Measurements from ENCODE around the gene KRTAP12-4. TPM values are rescaled to one million over a fixed set of nuclear protein-coding genes. Genes with fewer than 3 reads are reported as not detected.

The KRTAP12-4 gene
- total and polyA plus RNA-seq, 2 donors (not counting 3 experiments of a cell fraction or from before 2014, with no cell fraction given), result not detected

DNA sequence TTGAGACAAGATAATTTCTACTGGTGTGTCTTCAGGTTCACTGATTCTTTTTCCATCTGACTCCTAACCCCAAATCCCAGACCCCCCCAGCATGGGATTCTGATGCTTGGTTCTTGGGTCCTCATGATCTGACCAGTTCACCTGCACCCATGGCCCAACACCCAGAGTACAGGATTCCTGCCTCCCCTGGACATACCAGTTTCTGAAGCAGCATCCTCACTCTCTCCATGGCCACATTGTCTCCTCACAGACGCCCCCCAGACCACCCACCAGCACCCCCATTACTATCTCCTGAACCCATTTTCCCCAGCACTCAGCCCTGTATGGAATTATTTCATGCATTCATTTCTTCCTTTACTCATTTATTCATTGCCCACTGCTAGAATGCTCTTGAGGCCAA lies 2.4 kb upstream of the KRTAP12-4 start:
- dilution Hi-C loops (cut with MboI; ENCODE audit: extremely low pct_ligation_motif_present, low sequenced_read_pairs), result no loop called here
- Histone ChIP-seq H4K20me1 (replicated peaks; ENCODE audit: control insufficient read depth, extremely low read depth, insufficient read depth, low read length) (no peaks in the 10 kb centered on the region), H3K9ac (replicated peaks; ENCODE audit: extremely low read depth, insufficient read depth, low read length) (no peak overlapping the region), H3K4me1 (ENCODE audit: control insufficient read depth, extremely low read depth, insufficient read depth, low read length) (no peaks in the 10 kb centered on the region), H3K9me1 (replicated peaks; ENCODE audit: control insufficient read depth, extremely low read depth, insufficient read depth, low read length) (no peaks in the 10 kb centered on the region), H3K9me3 (replicated peaks; ENCODE audit: control insufficient read depth, insufficient read depth, low read length) (no peaks in the 10 kb centered on the region), H3K79me2 (ENCODE audit: control insufficient read depth, insufficient read depth, low read length) (no peaks in the 10 kb centered on the region), H3K36me3 (ENCODE audit: control insufficient read depth in 2 of 2, extremely low read depth in 1 of 2, insufficient read depth in 2 of 2, low read length in 2 of 2) (no peaks in the 10 kb centered on the region), H2AFZ (ENCODE audit: low read depth, low read length) (no peak overlapping the region), H3K4me3 (replicated peaks in 1 of 3; ENCODE audit: insufficient read depth in 1 of 3, low read depth in 1 of 3, low read length in 3 of 3) (no peak overlapping the region), H3K27ac (ENCODE audit: insufficient read depth, low read depth, low read length) (no peak overlapping the region), H3K4me2 (ENCODE audit: insufficient read depth, low read length) (no peak overlapping the region), H3K27me3 (ENCODE audit: control insufficient read depth in 2 of 2, insufficient read depth in 2 of 2, low read length in 2 of 2) (no peaks in the 10 kb centered on the region)
- ChIA-PET CTCF (no interaction called here), POLR2A (no interaction called here)
- no TSS peak for BruUV-seq (replicated peaks)
- DNase-seq (ENCODE audit: low read depth, low spot score) (no peak), FAIRE-seq (no peak)
- intact Hi-C loops (cut with micrococcal nuclease), result no loop called here
- no peak for TF ChIP-seq JUN (IDR thresholded peaks at IDR 0.05; ENCODE audit: borderline replicate concordance, insufficient read depth, insufficient read length, low read depth)
- TF ChIP-seq MAX (IDR thresholded peaks at IDR 0.05; ENCODE audit: insufficient read depth, insufficient read length), result no peak
- TF ChIP-seq, protein P1, sequence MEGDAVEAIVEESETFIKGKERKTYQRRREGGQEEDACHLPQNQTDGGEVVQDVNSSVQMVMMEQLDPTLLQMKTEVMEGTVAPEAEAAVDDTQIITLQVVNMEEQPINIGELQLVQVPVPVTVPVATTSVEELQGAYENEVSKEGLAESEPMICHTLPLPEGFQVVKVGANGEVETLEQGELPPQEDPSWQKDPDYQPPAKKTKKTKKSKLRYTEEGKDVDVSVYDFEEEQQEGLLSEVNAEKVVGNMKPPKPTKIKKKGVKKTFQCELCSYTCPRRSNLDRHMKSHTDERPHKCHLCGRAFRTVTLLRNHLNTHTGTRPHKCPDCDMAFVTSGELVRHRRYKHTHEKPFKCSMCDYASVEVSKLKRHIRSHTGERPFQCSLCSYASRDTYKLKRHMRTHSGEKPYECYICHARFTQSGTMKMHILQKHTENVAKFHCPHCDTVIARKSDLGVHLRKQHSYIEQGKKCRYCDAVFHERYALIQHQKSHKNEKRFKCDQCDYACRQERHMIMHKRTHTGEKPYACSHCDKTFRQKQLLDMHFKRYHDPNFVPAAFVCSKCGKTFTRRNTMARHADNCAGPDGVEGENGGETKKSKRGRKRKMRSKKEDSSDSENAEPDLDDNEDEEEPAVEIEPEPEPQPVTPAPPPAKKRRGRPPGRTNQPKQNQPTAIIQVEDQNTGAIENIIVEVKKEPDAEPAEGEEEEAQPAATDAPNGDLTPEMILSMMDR (IDR thresholded peaks at IDR 0.05; ENCODE audit: extremely low read depth in 1 of 2, insufficient read depth in 1 of 2, low read depth in 1 of 2, low read length in 2 of 2), result no peak
- TF ChIP-seq POLR2A (IDR thresholded peaks at IDR 0.05; ENCODE audit: low read depth, low read length), result no peak
- no peak for TF ChIP-seq POLR2AphosphoS5 (IDR thresholded peaks at IDR 0.05; ENCODE audit: insufficient read depth, low read depth, low read length)
- no peak for TF ChIP-seq GATA2 (IDR thresholded peaks at IDR 0.05; ENCODE audit: insufficient read depth, insufficient read length, low read depth, low read length)
- no peak for TF ChIP-seq MYC (IDR thresholded peaks at IDR 0.05; ENCODE audit: low read depth, low read length)
- no peak for TF ChIP-seq EZH2 (IDR thresholded peaks at IDR 0.05; ENCODE audit: borderline replicate concordance, low read depth, low read length, severe bottlenecking)
- no peak for TF ChIP-seq FOS (IDR thresholded peaks at IDR 0.05; ENCODE audit: borderline replicate concordance, insufficient read depth, low read length)
